Keratinocyte (primary cell): Measurements from ENCODE around the gene MRPL3. TPM values are rescaled to one million over a fixed set of nuclear protein-coding genes. Genes with fewer than 3 reads are reported as not detected.
A peak's percentile ranks its signal among the peaks of the same experiment; 100 is the strongest.

Source experiments
- DNase-seq: peaks from one replicate; pipeline ENCODE4 v3.0.0-alpha.2; 2011; ENCODE audit warnings: low read depth, missing footprints, low spot score
- FAIRE-seq: peaks from 2 replicates; lab custom pipeline; 2011; peaks lifted over from hg19 to GRCh38; lab: Jason Lieb, UNC
- H2AFZ ChIP-seq: 2 replicates; pipeline ENCODE4 v1.6.0; 2012; ENCODE audit warnings: low read length, control low read depth, inconsistent platforms; ENCODE audit not compliant: control insufficient read depth
- H3K27ac ChIP-seq: 2 replicates; pipeline ENCODE4 v1.5.1; 2011; ENCODE audit warnings: low read length; ENCODE audit not compliant: control insufficient read depth, insufficient read depth
- H3K27me3 ChIP-seq: 3 replicates; pipeline ENCODE4 v1.6.0; 2011; ENCODE audit warnings: low read length; ENCODE audit not compliant: control insufficient read depth, insufficient read depth; ENCODE audit errors: extremely low read depth
- H3K36me3 ChIP-seq, 2 experiments: 2 replicates in 1 of 2; 3 replicates in 1 of 2; pipeline ENCODE4 v1.5.1; 2011; ENCODE audit warnings: low read length in 2 of 2, mild to moderate bottlenecking in 1 of 2; ENCODE audit not compliant: control insufficient read depth in 2 of 2, insufficient read depth in 2 of 2; ENCODE audit errors: extremely low read depth in 1 of 2
- H3K4me1 ChIP-seq: 3 replicates; pipeline ENCODE4 v1.5.1; 2011; ENCODE audit warnings: low read length; ENCODE audit not compliant: control insufficient read depth, insufficient read depth; ENCODE audit errors: extremely low read depth
- H3K4me2 ChIP-seq: 3 replicates; pipeline ENCODE4 v1.6.0; 2011; ENCODE audit warnings: low read depth, low read length; ENCODE audit not compliant: control insufficient read depth, insufficient read depth; ENCODE audit errors: extremely low read depth
- H3K4me3 ChIP-seq, 3 experiments: fragments of 200-600 bp in 1 of 3; sonication (generic) in 1 of 3; 2 replicates in 2 of 3; 3 replicates in 1 of 3; pipeline ENCODE4 v1.5.1; 2011 to 2016; ENCODE audit warnings: low read length in 3 of 3, mild to moderate bottlenecking in 3 of 3, control low read depth in 2 of 3, inconsistent platforms in 1 of 3, low read depth in 1 of 3, mixed read lengths in 1 of 3, mixed run types in 1 of 3, moderate library complexity in 1 of 3; ENCODE audit not compliant: control insufficient read depth in 2 of 3, insufficient read depth in 2 of 3; ENCODE audit errors: extremely low read depth in 1 of 3
- H3K79me2 ChIP-seq: 2 replicates; pipeline ENCODE4 v1.6.0; 2012; ENCODE audit warnings: low read length; ENCODE audit not compliant: control insufficient read depth, insufficient read depth
- H3K9ac ChIP-seq: 3 replicates; pipeline ENCODE4 v1.6.0; 2011; ENCODE audit warnings: low read length; ENCODE audit not compliant: control insufficient read depth, insufficient read depth; ENCODE audit errors: extremely low read depth
- H3K9me1 ChIP-seq: 3 replicates; pipeline ENCODE4 v1.6.0; 2011; ENCODE audit warnings: low read length; ENCODE audit not compliant: control insufficient read depth, insufficient read depth; ENCODE audit errors: extremely low read depth
- H3K9me3 ChIP-seq: 2 replicates; pipeline ENCODE4 v1.5.1; 2012; ENCODE audit warnings: low read depth, low read length; ENCODE audit not compliant: control insufficient read depth
- H4K20me1 ChIP-seq: 3 replicates; pipeline ENCODE4 v1.6.0; 2011; ENCODE audit warnings: low read length; ENCODE audit not compliant: control insufficient read depth, insufficient read depth; ENCODE audit errors: extremely low read depth
- EZH2 ChIP-seq: IDR thresholded peaks from one replicate; pipeline ENCODE4 v1.6.1; 2012; ENCODE audit warnings: inconsistent platforms, mild to moderate bottlenecking, low read length, moderate library complexity
- dilution Hi-C: fragments of 300-500 bp; cut with MboI; formaldehyde crosslinking; loops from one replicate; pipeline ENCODE4 v1.7.0; 2020; ENCODE audit warnings: low sequenced_read_pairs; ENCODE audit not compliant: extremely low pct_ligation_motif_present
- polyA plus RNA-seq, 5 experiments: library from polyadenylated mRNA; depleted of rRNA in 3 of 5; stranded (reverse) in 3 of 5; stranded (forward) in 1 of 5; unstranded in 1 of 5; fragments of >200 nt; gene quantifications; 1 replicate in 1 of 5; 2 replicates in 3 of 5; 3 replicates in 1 of 5; pipeline versions ENCODE4 v1.2.1 to v1.2.3, GENCODE V29; 2011 to 2012; ENCODE audit warnings: missing spikeins in 2 of 5, low read depth in 1 of 5, low replicate concordance in 1 of 5
- TF ChIP-seq, protein P1 (sequence below), 3 experiments: IDR thresholded peaks in 1 of 3; conservative IDR thresholded peaks in 1 of 3; optimal IDR thresholded peaks in 1 of 3; 2 replicates in 2 of 3; 3 replicates in 1 of 3; pipeline versions ENCODE3 to v1.5.1; 2011; ENCODE audit warnings: low read length in 3 of 3, mild to moderate bottlenecking in 3 of 3, moderate library complexity in 2 of 3, control low read depth in 1 of 3, inconsistent platforms in 1 of 3; ENCODE audit not compliant: insufficient read depth in 2 of 3; ENCODE audit errors: extremely low read depth in 1 of 3

The MRPL3 gene
- polyA plus RNA-seq, 1 donor (not counting 4 experiments of a cell fraction or from before 2014, with no cell fraction given) = 228 TPM

DNA sequence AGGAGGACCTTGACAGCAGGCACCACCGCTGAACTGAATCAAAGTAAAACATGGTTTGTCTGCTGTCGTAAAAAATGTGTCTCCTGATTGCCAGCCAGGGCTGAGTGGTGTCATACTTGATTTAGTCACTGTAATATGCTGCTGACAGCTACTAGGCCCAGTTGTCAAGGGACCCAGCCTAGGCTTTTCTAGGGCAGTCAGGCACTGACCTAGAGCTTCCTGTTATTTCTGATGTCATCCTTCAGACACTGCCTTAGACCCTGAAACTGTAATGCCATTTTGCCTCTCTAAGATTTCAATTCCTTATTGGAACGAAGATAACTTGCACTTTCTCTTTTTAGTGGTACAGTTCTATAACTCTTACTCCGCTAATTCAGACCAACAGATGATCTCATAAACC, 2.6 kb upstream of the MRPL3 start:
- H3K4me2 ChIP-seq = no peak overlapping the region
- H3K9me1 ChIP-seq = no peaks in the 10 kb centered on the region
- no peak overlapping the region for H3K4me3 ChIP-seq
- no peaks in the 10 kb centered on the region for H4K20me1 ChIP-seq
- peaks cover 23% of the 10 kb centered on the region for H3K79me2 ChIP-seq
- DNase-seq (no peak), FAIRE-seq (no peak)
- H3K27ac ChIP-seq = no peak overlapping the region
- H3K36me3 ChIP-seq = peaks cover 0 to 2% of the 10 kb centered on the region in 2 experiments
- no peak overlapping the region for H3K9ac ChIP-seq
- H3K4me1 ChIP-seq = peaks cover 14% of the 10 kb centered on the region
- dilution Hi-C loops = no loop called here
- TF ChIP-seq EZH2 = no peak
- TF ChIP-seq, protein P1, sequence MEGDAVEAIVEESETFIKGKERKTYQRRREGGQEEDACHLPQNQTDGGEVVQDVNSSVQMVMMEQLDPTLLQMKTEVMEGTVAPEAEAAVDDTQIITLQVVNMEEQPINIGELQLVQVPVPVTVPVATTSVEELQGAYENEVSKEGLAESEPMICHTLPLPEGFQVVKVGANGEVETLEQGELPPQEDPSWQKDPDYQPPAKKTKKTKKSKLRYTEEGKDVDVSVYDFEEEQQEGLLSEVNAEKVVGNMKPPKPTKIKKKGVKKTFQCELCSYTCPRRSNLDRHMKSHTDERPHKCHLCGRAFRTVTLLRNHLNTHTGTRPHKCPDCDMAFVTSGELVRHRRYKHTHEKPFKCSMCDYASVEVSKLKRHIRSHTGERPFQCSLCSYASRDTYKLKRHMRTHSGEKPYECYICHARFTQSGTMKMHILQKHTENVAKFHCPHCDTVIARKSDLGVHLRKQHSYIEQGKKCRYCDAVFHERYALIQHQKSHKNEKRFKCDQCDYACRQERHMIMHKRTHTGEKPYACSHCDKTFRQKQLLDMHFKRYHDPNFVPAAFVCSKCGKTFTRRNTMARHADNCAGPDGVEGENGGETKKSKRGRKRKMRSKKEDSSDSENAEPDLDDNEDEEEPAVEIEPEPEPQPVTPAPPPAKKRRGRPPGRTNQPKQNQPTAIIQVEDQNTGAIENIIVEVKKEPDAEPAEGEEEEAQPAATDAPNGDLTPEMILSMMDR (optimal IDR thresholded peaks at IDR 0.05 in 1 of 3, IDR thresholded peaks at IDR 0.05 in 1 of 3, conservative IDR thresholded peaks at IDR 0.05 in 1 of 3; ENCODE audit: extremely low read depth in 1 of 3, insufficient read depth in 2 of 3, low read length in 3 of 3) = no peak
- no peak overlapping the region for H2AFZ ChIP-seq
- H3K9me3 ChIP-seq = no peaks in the 10 kb centered on the region
- no peaks in the 10 kb centered on the region for H3K27me3 ChIP-seq

DNA sequence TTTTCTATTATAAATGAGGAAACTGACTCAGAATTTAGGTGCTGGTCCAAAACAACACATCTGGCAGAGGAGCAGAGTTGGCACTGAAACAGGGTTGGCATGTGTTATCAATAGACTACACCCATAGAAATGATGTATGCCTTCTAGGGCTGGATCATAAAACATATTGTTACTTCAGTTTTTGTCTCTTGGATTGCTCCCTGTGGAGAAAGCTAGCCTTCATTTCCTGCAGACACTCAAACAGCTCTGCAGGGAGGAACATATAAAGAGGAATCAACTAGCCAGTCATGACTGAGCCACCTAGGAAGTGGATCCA, 507 bp upstream of the MRPL3 start:
- Histone ChIP-seq H3K27me3 (no peaks in the 10 kb centered on the region), H3K4me3 (peak overlapping the region; percentile 60 to 99 (median 90)), H3K9me1 (no peaks in the 10 kb centered on the region), H3K27ac (no peak overlapping the region), H2AFZ (peak overlapping the region; percentile 78), H3K9ac (no peak overlapping the region), H3K4me2 (peak overlapping the region; percentile 88), H4K20me1 (no peaks in the 10 kb centered on the region), H3K79me2 (peaks cover 28% of the 10 kb centered on the region), H3K36me3 (peaks cover 0 to 9% of the 10 kb centered on the region in 2 experiments), H3K4me1 (peaks cover 14% of the 10 kb centered on the region), H3K9me3 (no peaks in the 10 kb centered on the region)
- FAIRE-seq (no peak), DNase-seq (no peak)
- no peak for TF ChIP-seq EZH2
- TF ChIP-seq, protein P1 (optimal IDR thresholded peaks at IDR 0.05 in 1 of 3, IDR thresholded peaks at IDR 0.05 in 1 of 3, conservative IDR thresholded peaks at IDR 0.05 in 1 of 3; ENCODE audit: extremely low read depth in 1 of 3, insufficient read depth in 2 of 3, low read length in 3 of 3) = no peak
- dilution Hi-C loops = no loop called here
